Glutamatergic neuron (in vitro differentiated cells): ENCODE results near the gene DZANK1. TPM values are rescaled to one million over a fixed set of nuclear protein-coding genes. Genes with fewer than 3 reads are reported as not detected.

Source experiments
- DNase-seq: peaks from one replicate; pipeline ENCODE4 v3.0.0; 2022
- H3K27ac Mint-ChIP-seq: one replicate; pipeline ENCODE4 v1.8.0; 2020; ENCODE audit warnings: mild to moderate bottlenecking, mixed read lengths, inconsistent platforms; ENCODE audit not compliant: unreplicated experiment
- H3K27me3 Mint-ChIP-seq: one replicate; pipeline ENCODE4 v1.8.0; 2020; ENCODE audit warnings: mild to moderate bottlenecking, moderate library complexity, mixed read lengths, inconsistent platforms; ENCODE audit not compliant: unreplicated experiment
- H3K36me3 Mint-ChIP-seq: one replicate; pipeline ENCODE4 v1.8.0; 2020; ENCODE audit warnings: mild to moderate bottlenecking, mixed read lengths, inconsistent platforms; ENCODE audit not compliant: unreplicated experiment
- H3K4me1 Mint-ChIP-seq: one replicate; pipeline ENCODE4 v1.8.0; 2020; ENCODE audit warnings: mild to moderate bottlenecking, low read depth, mixed read lengths, inconsistent platforms; ENCODE audit not compliant: unreplicated experiment
- H3K4me3 Mint-ChIP-seq: one replicate; pipeline ENCODE4 v1.8.0; 2020; ENCODE audit warnings: mild to moderate bottlenecking, mixed read lengths, inconsistent platforms; ENCODE audit not compliant: unreplicated experiment
- H3K9me3 Mint-ChIP-seq: one replicate; pipeline ENCODE4 v1.8.0; 2020; ENCODE audit warnings: mild to moderate bottlenecking, moderate library complexity, mixed read lengths, inconsistent platforms; ENCODE audit not compliant: unreplicated experiment
- total RNA-seq: library from RNA; stranded (reverse); fragmentation: NEBNext Ultra II Directional; extraction: Animal tissue kit (Norgen Biotek cat#: 25700); gene quantifications from one replicate; pipeline ENCODE4 v1.2.1, GENCODE V29; 2021; ENCODE audit not compliant: unreplicated experiment
- TF ChIP-seq, protein P1 (sequence below): fragments of 200-600 bp; sonication (generic); IDR thresholded peaks from one replicate; pipeline ENCODE4 v1.5.0; 2021; ENCODE audit not compliant: partially characterized antibody, unreplicated experiment

DZANK1 gene
- total RNA-seq, 1 donor from 2014 or later: 6.4 TPM

- TF ChIP-seq, protein P1, sequence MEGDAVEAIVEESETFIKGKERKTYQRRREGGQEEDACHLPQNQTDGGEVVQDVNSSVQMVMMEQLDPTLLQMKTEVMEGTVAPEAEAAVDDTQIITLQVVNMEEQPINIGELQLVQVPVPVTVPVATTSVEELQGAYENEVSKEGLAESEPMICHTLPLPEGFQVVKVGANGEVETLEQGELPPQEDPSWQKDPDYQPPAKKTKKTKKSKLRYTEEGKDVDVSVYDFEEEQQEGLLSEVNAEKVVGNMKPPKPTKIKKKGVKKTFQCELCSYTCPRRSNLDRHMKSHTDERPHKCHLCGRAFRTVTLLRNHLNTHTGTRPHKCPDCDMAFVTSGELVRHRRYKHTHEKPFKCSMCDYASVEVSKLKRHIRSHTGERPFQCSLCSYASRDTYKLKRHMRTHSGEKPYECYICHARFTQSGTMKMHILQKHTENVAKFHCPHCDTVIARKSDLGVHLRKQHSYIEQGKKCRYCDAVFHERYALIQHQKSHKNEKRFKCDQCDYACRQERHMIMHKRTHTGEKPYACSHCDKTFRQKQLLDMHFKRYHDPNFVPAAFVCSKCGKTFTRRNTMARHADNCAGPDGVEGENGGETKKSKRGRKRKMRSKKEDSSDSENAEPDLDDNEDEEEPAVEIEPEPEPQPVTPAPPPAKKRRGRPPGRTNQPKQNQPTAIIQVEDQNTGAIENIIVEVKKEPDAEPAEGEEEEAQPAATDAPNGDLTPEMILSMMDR: no peak
- Mint-ChIP-seq H3K4me1 (peaks cover 9% of the 10 kb centered on the region), H3K36me3 (no peaks in the 10 kb centered on the region), H3K27ac (peak overlapping the region; percentile 59), H3K4me3 (no peak overlapping the region), H3K9me3 (no peaks in the 10 kb centered on the region), H3K27me3 (no peaks in the 10 kb centered on the region)
- DNase-seq: no peak
Observed at GRCh38 chr20:18412221-18412901, 54.5 kb downstream of the DZANK1 start.

DNA sequence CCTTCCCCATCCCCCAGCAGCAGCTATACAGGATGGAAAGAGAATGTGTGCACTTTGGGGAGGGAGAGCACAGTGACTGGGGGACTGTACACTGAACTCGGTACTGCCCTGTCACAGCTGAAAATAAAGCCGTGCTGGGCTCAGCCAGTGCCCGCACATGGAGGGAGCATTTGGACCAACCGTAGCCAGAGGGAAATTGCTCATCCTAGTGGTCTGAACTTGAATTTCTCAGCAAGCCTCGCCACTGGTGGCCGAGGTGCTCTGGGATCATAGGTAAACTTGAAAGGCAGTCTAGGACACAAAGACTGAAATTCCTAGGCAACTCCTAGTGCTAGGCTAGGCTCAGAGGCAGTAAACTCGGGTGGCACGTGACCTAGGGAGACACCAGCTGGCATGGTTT is 61.0 kb downstream of the DZANK1 start:
- TF ChIP-seq, protein P1: no peak
- Mint-ChIP-seq H3K36me3 (peaks cover 16% of the 10 kb centered on the region), H3K4me3 (no peak overlapping the region), H3K4me1 (no peaks in the 10 kb centered on the region), H3K27me3 (no peaks in the 10 kb centered on the region), H3K9me3 (no peaks in the 10 kb centered on the region), H3K27ac (no peak overlapping the region)
- no peak for DNase-seq

DNA sequence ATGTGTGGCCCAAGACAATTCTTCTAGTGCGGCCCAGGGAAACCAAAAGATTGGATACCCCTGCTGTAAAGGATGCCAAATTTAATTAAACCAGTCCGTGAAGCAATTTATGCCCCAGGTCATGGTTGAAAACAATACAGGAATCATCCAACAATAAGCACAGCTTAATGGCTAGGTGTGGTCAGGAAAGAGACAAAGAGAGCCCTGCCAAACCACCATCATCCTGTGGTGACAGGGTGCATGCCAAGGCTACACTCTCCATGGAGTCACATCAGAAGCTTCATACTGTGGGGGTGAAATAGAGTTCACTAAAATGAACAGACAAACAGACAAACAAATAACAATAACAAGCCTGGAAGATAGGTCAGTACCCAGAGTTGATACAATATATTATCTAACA is 62.7 kb downstream of the DZANK1 start:
- TF ChIP-seq, protein P1: no peak
- DNase-seq: no peak
- Mint-ChIP-seq H3K9me3 (no peaks in the 10 kb centered on the region), H3K27ac (no peak overlapping the region), H3K27me3 (no peaks in the 10 kb centered on the region), H3K4me1 (no peaks in the 10 kb centered on the region), H3K4me3 (no peak overlapping the region), H3K36me3 (peaks cover 25% of the 10 kb centered on the region)

GRCh38 chr20:18403269-18403668 is 63.6 kb downstream of the DZANK1 start:
- peaks cover 25% of the 10 kb centered on the region for H3K36me3 Mint-ChIP-seq
- H3K9me3 Mint-ChIP-seq: no peaks in the 10 kb centered on the region
- TF ChIP-seq, protein P1: no peak
- H3K27me3 Mint-ChIP-seq: no peaks in the 10 kb centered on the region
- H3K4me1 Mint-ChIP-seq: no peaks in the 10 kb centered on the region
- H3K27ac Mint-ChIP-seq: no peak overlapping the region
- DNase-seq: no peak
- no peak overlapping the region for H3K4me3 Mint-ChIP-seq

GRCh38 chr20:18401305-18401704 is 65.5 kb downstream of the DZANK1 start:
- Mint-ChIP-seq H3K27ac (no peak overlapping the region), H3K9me3 (peaks cover 2% of the 10 kb centered on the region), H3K36me3 (peaks cover 25% of the 10 kb centered on the region), H3K4me3 (no peak overlapping the region), H3K4me1 (no peaks in the 10 kb centered on the region), H3K27me3 (no peaks in the 10 kb centered on the region)
- DNase-seq: no peak
- TF ChIP-seq, protein P1: no peak
